Osteoblast (primary cell): ENCODE measurements around the gene JUP. TPM values are rescaled to one million over a fixed set of nuclear protein-coding genes. Genes with fewer than 3 reads are reported as not detected.

ENCODE experiments used
- DNase-seq: peaks from one replicate; pipeline ENCODE4 v3.0.0; 2011; ENCODE audit warnings: low spot score, mixed read lengths; ENCODE audit not compliant: insufficient read length; ENCODE audit errors: missing footprints
- H2AFZ ChIP-seq: 2 replicates; pipeline ENCODE4 v1.6.0; 2011; ENCODE audit warnings: mild to moderate bottlenecking, low read length
- H3K27ac ChIP-seq: 2 replicates; pipeline ENCODE4 v1.5.1; 2011; ENCODE audit warnings: mild to moderate bottlenecking, low read depth, low read length, moderate library complexity
- H3K27me3 ChIP-seq: 2 replicates; pipeline ENCODE4 v1.6.0; 2012; ENCODE audit warnings: mild to moderate bottlenecking, control low read depth, inconsistent platforms, low read length, moderate library complexity; ENCODE audit not compliant: insufficient read depth
- H3K36me3 ChIP-seq: 2 replicates; pipeline ENCODE4 v1.5.1; 2011; ENCODE audit warnings: mild to moderate bottlenecking, low read length, control low read depth, moderate library complexity; ENCODE audit not compliant: insufficient read depth
- H3K4me1 ChIP-seq: 2 replicates; pipeline ENCODE4 v1.5.1; 2011; ENCODE audit warnings: mild to moderate bottlenecking, low read length, control low read depth, moderate library complexity; ENCODE audit not compliant: insufficient read depth
- H3K4me2 ChIP-seq: 2 replicates; pipeline ENCODE4 v1.6.0; 2011; ENCODE audit warnings: mild to moderate bottlenecking, low read length; ENCODE audit not compliant: insufficient read depth
- H3K4me3 ChIP-seq: fragments of 200-600 bp; sonication (generic); 3 replicates; pipeline ENCODE4 v1.5.1; 2012; ENCODE audit warnings: mild to moderate bottlenecking, low read length, inconsistent platforms; ENCODE audit not compliant: insufficient read depth
- H3K79me2 ChIP-seq: 2 replicates; pipeline ENCODE4 v1.6.0; 2012; ENCODE audit warnings: mild to moderate bottlenecking, low read length, control low read depth, inconsistent platforms; ENCODE audit not compliant: insufficient read depth
- H3K9me3 ChIP-seq: 2 replicates; pipeline ENCODE4 v1.5.1; 2011; ENCODE audit warnings: low read depth, low read length, control low read depth
- H4K20me1 ChIP-seq: 2 replicates; pipeline ENCODE4 v1.6.0; 2012; ENCODE audit warnings: mild to moderate bottlenecking, low read length, control low read depth; ENCODE audit not compliant: insufficient read depth
- total RNA-seq: library from RNA; depleted of rRNA; stranded (reverse); fragments of >200 nt; gene quantifications from 2 replicates; pipeline ENCODE4 v1.2.3, GENCODE V29; 2012
- TF ChIP-seq, protein P1 (sequence below): IDR thresholded peaks from 2 replicates; pipeline ENCODE4 v1.5.1; 2011; ENCODE audit warnings: mild to moderate bottlenecking, low read depth, low read length, moderate library complexity; ENCODE audit errors: extremely low read depth

The JUP gene
- total RNA-seq, 1 donor: 24.2 TPM

DNA sequence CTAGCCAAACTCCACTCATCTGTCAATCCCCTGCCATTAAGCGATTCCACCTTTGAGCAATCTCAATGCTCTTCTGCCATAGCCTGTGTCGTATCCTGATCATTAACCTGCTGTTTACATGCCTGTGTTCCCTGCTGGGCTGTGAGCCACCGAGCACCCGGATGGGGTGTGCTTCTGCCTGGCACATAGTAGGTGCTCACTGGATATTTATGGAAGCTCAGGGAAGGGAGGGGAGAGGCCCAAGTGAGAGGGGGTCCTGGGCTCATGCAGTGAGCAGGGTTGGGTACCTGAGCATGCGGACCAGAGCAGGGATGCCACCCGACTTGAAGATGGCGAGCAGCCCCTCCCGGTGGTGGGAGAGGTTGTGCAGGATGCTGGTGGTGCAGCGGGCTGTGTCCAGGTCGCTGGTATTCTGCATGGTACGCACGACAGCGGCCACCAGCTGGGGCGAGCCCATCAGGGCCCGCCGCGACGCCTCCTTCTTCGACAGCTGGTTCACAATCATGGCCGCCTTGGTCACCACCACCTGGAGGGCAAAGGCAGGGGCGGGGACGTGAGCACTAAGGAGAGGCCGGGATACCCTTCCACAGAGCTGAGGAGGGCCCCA, 17.7 kb downstream of the JUP start:
- no peaks in the 10 kb centered on the region for H3K36me3 ChIP-seq
- no peak overlapping the region for H3K4me2 ChIP-seq
- H3K79me2 ChIP-seq: no peaks in the 10 kb centered on the region

DNA sequence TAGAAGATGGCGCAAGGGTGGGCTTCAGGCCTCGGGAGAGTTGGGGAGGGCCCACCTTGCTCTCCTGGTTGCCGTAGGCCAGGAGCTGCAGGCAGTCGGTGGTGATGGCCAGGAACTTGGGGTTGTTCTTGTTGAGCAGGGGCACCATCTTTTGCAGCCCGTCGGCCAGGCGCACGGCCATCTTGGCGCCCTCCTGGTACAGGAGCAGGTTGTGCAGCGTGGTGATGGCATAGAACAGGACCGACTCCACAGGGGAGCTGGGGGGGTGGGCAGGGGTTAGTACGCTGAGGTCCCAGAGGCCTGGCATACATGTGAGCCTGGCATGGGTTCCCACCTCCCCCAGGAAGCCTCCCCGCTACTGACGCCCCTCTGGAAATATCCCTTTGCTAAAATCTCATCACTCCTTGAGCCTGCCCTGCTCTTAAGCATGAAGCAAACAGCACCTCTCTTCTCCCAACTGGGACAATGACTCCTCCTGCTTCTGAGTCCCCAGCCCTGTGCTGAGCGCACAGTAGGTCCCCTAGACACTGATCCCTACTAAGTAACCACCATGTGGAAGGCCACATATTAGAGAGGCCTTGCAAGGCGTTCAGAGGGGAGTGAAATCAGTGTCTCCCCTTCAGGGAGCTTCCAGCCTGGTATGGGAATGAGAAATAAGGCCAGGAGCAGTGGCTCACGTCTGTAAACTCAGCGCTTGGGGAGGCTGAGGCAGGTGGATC, 19.0 kb downstream of the JUP start:
- no peak overlapping the region for H3K4me2 ChIP-seq
- H3K4me3 ChIP-seq: no peak overlapping the region
- TF ChIP-seq, protein P1, sequence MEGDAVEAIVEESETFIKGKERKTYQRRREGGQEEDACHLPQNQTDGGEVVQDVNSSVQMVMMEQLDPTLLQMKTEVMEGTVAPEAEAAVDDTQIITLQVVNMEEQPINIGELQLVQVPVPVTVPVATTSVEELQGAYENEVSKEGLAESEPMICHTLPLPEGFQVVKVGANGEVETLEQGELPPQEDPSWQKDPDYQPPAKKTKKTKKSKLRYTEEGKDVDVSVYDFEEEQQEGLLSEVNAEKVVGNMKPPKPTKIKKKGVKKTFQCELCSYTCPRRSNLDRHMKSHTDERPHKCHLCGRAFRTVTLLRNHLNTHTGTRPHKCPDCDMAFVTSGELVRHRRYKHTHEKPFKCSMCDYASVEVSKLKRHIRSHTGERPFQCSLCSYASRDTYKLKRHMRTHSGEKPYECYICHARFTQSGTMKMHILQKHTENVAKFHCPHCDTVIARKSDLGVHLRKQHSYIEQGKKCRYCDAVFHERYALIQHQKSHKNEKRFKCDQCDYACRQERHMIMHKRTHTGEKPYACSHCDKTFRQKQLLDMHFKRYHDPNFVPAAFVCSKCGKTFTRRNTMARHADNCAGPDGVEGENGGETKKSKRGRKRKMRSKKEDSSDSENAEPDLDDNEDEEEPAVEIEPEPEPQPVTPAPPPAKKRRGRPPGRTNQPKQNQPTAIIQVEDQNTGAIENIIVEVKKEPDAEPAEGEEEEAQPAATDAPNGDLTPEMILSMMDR: no peak
- no peak overlapping the region for H3K27ac ChIP-seq
- no peaks in the 10 kb centered on the region for H4K20me1 ChIP-seq
- no peaks in the 10 kb centered on the region for H3K9me3 ChIP-seq
- H3K79me2 ChIP-seq: no peaks in the 10 kb centered on the region
- peak; percentile 77 for DNase-seq
- no peaks in the 10 kb centered on the region for H3K4me1 ChIP-seq
- H3K36me3 ChIP-seq: no peaks in the 10 kb centered on the region
- no peak overlapping the region for H2AFZ ChIP-seq
- H3K27me3 ChIP-seq: no peaks in the 10 kb centered on the region

More for the DNA sequence above, 17.7 kb downstream of the JUP start:
- no peaks in the 10 kb centered on the region for H3K9me3 ChIP-seq
- H3K27ac ChIP-seq: no peak overlapping the region
- H3K4me1 ChIP-seq: no peaks in the 10 kb centered on the region
- DNase-seq: peak; percentile 66
- H3K27me3 ChIP-seq: no peaks in the 10 kb centered on the region
- no peak overlapping the region for H3K4me3 ChIP-seq
- TF ChIP-seq, protein P1: no peak
- peaks cover 1% of the 10 kb centered on the region for H4K20me1 ChIP-seq
- H2AFZ ChIP-seq: no peak overlapping the region

DNA sequence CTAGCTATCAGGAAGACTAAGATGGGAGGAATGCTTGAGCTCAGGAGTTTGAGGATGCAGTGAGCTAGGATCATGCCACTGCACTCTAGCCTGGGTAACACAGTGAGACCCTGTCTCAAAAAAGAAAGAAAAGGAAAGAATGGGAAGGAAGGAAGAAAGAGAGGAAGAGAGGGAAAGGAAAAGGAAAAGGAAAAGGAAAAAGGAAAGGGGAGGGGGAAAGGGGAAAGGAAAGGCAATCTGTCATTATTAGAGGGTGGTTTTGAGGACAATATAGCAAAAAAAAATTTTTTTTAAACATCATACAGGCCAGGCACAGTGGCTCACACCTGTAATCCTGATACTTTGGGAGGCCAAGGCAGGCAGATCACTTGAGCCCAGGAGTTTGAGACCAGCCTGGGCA, 20.4 kb downstream of the JUP start:
- H3K27me3 ChIP-seq: no peaks in the 10 kb centered on the region
- no peaks in the 10 kb centered on the region for H3K9me3 ChIP-seq
- no peak for DNase-seq
- H3K36me3 ChIP-seq: no peaks in the 10 kb centered on the region
- no peak overlapping the region for H3K4me2 ChIP-seq
- H3K79me2 ChIP-seq: no peaks in the 10 kb centered on the region
- no peaks in the 10 kb centered on the region for H3K4me1 ChIP-seq
- no peaks in the 10 kb centered on the region for H4K20me1 ChIP-seq
- no peak overlapping the region for H3K27ac ChIP-seq
- TF ChIP-seq, protein P1: no peak
- H3K4me3 ChIP-seq: no peak overlapping the region
- H2AFZ ChIP-seq: no peak overlapping the region

DNA sequence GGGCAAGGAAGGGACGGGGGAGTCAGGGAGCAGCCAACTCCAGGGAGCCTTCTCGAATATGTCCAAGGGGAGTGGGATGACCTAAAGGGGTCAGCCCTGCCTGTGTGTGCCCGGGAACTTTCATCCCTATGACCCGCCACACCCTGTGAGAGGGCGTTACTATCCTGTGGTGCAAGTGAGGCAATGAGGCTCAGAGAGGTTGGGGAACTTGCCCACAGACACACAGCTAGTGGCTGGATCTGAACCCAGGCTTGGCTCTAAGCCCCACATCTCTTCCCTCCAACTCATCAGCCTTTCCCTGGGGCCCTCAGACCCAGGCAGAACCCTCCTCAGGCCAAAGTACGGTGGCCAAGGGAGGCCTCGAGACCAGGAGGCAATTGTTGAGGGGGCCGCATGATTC, 23.2 kb downstream of the JUP start:
- Histone ChIP-seq H3K4me1 (no peaks in the 10 kb centered on the region), H3K27me3 (no peaks in the 10 kb centered on the region), H2AFZ (no peak overlapping the region), H3K79me2 (no peaks in the 10 kb centered on the region), H3K36me3 (no peaks in the 10 kb centered on the region), H3K9me3 (no peaks in the 10 kb centered on the region), H3K27ac (no peak overlapping the region), H3K4me2 (no peak overlapping the region), H4K20me1 (no peaks in the 10 kb centered on the region), H3K4me3 (no peak overlapping the region)
- peak; percentile 69 for DNase-seq
- TF ChIP-seq, protein P1: no peak
